ENCODE results near the gene PAM.

DNA sequence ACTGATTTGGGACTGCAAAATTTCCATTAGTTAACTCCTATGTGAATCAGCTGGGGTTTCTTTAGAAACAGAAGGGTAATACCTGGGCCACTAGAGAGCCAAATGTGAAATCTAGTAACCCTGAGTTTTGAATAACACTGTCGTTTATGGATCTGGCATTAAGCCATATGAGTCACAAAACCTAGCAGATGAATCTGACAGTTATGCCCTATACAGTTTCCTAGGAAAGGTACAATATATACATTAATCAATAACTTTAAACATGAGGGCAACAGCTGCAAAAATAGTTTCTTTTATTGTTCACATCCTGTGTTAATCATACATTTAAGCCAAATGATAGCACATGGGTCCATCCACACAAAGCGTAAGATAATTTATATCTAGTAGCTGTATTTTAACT lies 56.9 kb downstream of the PAM start:
- TF ChIP-seq POLR2AphosphoS5 (IDR thresholded peaks at IDR 0.05; ENCODE audit: low read depth, low read length) (no peak), POLR2A (IDR thresholded peaks at IDR 0.05; ENCODE audit: low read depth, low read length) (no peak)

Data from GM12892 (cell line).